Measurements from ENCODE around the gene GBGT1. TPM values are rescaled to one million over a fixed set of nuclear protein-coding genes. Genes with fewer than 3 reads are reported as not detected.

The GBGT1 gene
- total and polyA plus RNA-seq, 9 donors = 3.9 to 43.3 (median 20.8) TPM

- 69 to 79% (median 79%) methylated on average over 3 of the region's 3 CpGs for WGBS, 3 donors
- no peak overlapping the region for H3K27ac ChIP-seq
- TF ChIP-seq, protein P1, sequence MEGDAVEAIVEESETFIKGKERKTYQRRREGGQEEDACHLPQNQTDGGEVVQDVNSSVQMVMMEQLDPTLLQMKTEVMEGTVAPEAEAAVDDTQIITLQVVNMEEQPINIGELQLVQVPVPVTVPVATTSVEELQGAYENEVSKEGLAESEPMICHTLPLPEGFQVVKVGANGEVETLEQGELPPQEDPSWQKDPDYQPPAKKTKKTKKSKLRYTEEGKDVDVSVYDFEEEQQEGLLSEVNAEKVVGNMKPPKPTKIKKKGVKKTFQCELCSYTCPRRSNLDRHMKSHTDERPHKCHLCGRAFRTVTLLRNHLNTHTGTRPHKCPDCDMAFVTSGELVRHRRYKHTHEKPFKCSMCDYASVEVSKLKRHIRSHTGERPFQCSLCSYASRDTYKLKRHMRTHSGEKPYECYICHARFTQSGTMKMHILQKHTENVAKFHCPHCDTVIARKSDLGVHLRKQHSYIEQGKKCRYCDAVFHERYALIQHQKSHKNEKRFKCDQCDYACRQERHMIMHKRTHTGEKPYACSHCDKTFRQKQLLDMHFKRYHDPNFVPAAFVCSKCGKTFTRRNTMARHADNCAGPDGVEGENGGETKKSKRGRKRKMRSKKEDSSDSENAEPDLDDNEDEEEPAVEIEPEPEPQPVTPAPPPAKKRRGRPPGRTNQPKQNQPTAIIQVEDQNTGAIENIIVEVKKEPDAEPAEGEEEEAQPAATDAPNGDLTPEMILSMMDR (IDR thresholded peaks at IDR 0.05) = no peak
- TF ChIP-seq EP300 (IDR thresholded peaks at IDR 0.05) (no peak), POLR2A (IDR thresholded peaks at IDR 0.05) (no peak)
- peaks cover 40% of the 10 kb centered on the region for H3K4me1 ChIP-seq (ENCODE audit: insufficient read depth)
- no peak overlapping the region for H3K4me3 ChIP-seq
- no peaks in the 10 kb centered on the region for H3K9me3 ChIP-seq
- intact Hi-C loops (cut with DNase I) = no loop called here
- H3K27me3 ChIP-seq = no peaks in the 10 kb centered on the region
- H3K36me3 ChIP-seq = no peaks in the 10 kb centered on the region
- no peak for DNase-seq
These were observed 45.6 kb downstream of the GBGT1 start for GRCh38 chr9:133118179-133118520.

GRCh38 chr9:133117271-133118178, 46.2 kb downstream of the GBGT1 start:
- no peak for TF ChIP-seq POLR2A (IDR thresholded peaks at IDR 0.05)
- TF ChIP-seq, protein P1 (IDR thresholded peaks at IDR 0.05) = no peak
- no peak for TF ChIP-seq EP300 (IDR thresholded peaks at IDR 0.05)
- 43 to 62% (median 49%) methylated on average over 18 of the region's 18 CpGs for WGBS, 3 donors
- Histone ChIP-seq H3K9me3 (no peaks in the 10 kb centered on the region), H3K4me1 (ENCODE audit: insufficient read depth) (peaks cover 43% of the 10 kb centered on the region), H3K36me3 (no peaks in the 10 kb centered on the region), H3K4me3 (no peak overlapping the region), H3K27me3 (no peaks in the 10 kb centered on the region), H3K27ac (no peak overlapping the region)
- peak in 3 of 5 donors; percentile 51 to 72 (median 55) for DNase-seq
- intact Hi-C loops (cut with DNase I) = no loop called here

DNA sequence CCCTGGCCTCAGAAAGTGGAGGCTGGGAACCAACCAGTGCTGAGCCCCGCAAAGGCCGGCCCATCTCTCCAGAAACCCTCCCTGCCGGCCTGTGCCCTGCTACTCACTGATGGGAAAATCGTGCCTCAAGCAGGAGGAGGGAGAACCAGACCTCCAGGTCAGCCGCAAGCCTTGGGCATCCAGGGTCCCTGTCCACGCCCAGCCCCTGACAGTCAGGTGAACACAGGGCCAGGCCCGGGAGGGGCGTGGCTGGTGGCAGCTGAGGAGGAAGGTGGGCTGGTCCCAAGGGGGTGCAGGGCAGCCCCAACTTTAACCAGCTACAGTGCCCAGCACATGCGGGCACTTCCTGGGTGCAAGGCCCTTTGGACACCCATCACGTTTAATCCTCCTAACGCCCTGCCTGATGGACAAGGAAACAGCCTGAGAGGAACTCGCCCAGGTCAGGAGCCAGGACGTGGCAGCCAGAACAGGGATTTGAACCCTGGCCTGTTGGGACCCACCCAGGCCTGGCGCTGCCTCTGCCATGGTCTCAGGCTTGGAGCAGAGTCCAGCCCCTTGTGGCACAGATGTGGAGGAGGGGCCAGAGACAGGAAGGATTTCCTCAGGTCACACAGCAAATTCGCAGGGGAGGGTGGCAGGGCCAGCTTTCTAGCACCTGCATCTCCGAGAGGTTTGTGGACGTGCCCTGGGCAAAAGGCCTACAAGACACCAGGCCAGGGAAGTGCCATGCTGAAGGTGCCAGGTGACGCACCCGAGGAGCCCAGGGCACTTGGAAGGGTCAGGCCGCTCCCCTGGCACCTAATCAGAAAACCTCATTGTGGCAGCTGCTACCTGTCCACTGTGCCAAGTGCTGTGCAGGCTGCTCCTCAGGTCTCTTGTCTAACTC, 47.1 kb downstream of the GBGT1 start:
- Histone ChIP-seq H3K9me3 (no peaks in the 10 kb centered on the region), H3K27me3 (no peaks in the 10 kb centered on the region), H3K27ac (no peak overlapping the region), H3K4me1 (ENCODE audit: insufficient read depth) (peaks cover 44% of the 10 kb centered on the region), H3K36me3 (no peaks in the 10 kb centered on the region), H3K4me3 (no peak overlapping the region)
- TF ChIP-seq, protein P1 (IDR thresholded peaks at IDR 0.05) = no peak
- intact Hi-C loops (cut with DNase I) = no loop called here
- peak in 2 of 5 donors; percentile 28 to 32 for DNase-seq
- 86 to 92% (median 91%) methylated on average over 19 to 20 of the region's 20 CpGs for WGBS, 3 donors

GRCh38 chr9:133115604-133116345, 47.9 kb downstream of the GBGT1 start:
- Histone ChIP-seq H3K36me3 (no peaks in the 10 kb centered on the region), H3K9me3 (no peaks in the 10 kb centered on the region), H3K27me3 (no peaks in the 10 kb centered on the region), H3K4me1 (ENCODE audit: insufficient read depth) (peaks cover 42% of the 10 kb centered on the region), H3K27ac (no peak overlapping the region), H3K4me3 (no peak overlapping the region)
- DNase-seq = peak in 2 of 5 donors; percentile 24 to 35
- TF ChIP-seq POLR2A (IDR thresholded peaks at IDR 0.05) (no peak), EP300 (IDR thresholded peaks at IDR 0.05) (no peak)
- TF ChIP-seq, protein P1 (IDR thresholded peaks at IDR 0.05) = no peak
- intact Hi-C loops (cut with DNase I) = no loop called here
- 85 to 93% (median 89%) methylated on average over 26 to 32 of the region's 32 CpGs for WGBS, 3 donors
